ENCODE measurements around the gene CFAP45. TPM values are rescaled to one million over a fixed set of nuclear protein-coding genes. Genes with fewer than 3 reads are reported as not detected.

CFAP45 gene
- total and polyA plus RNA-seq, 9 donors = 0.18 to 0.54 (median 0.43) TPM

GRCh38 chr1:159929155-159930051, 29.4 kb upstream of the CFAP45 start:
- Histone ChIP-seq H3K4me3 (ENCODE audit: low read length) (no peak overlapping the region), H3K36me3 (ENCODE audit: control insufficient read depth, insufficient read depth, low read length) (no peaks in the 10 kb centered on the region), H3K4me1 (ENCODE audit: control insufficient read depth, insufficient read depth, low read length) (peaks cover 10% of the 10 kb centered on the region), H3K27ac (ENCODE audit: low read length) (no peak overlapping the region), H3K27me3 (ENCODE audit: control insufficient read depth, insufficient read depth, low read length) (peaks cover 2% of the 10 kb centered on the region), H3K9me3 (replicated peaks; ENCODE audit: control insufficient read depth, low read depth, low read length) (no peaks in the 10 kb centered on the region)
- WGBS (ENCODE audit: insufficient coverage) = 76% methylated on average over 37 of the region's 48 CpGs
- no peak for DNase-seq

- Histone ChIP-seq H3K27ac (ENCODE audit: low read length) (no peak overlapping the region), H3K4me3 (ENCODE audit: low read length) (no peak overlapping the region)
- WGBS (ENCODE audit: insufficient coverage) = 84% methylated on average over 17 of the region's 18 CpGs
Observed at GRCh38 chr1:159928491-159929050, 28.6 kb upstream of the CFAP45 start.

GRCh38 chr1:159927849-159928431, 28.0 kb upstream of the CFAP45 start:
- no peak overlapping the region for H3K27ac ChIP-seq (ENCODE audit: low read length)
- no peaks in the 10 kb centered on the region for H3K9me3 ChIP-seq (replicated peaks; ENCODE audit: control insufficient read depth, low read depth, low read length)
- H3K4me1 ChIP-seq (ENCODE audit: control insufficient read depth, insufficient read depth, low read length) = peaks cover 21% of the 10 kb centered on the region
- peak; percentile 49 for DNase-seq
- no peaks in the 10 kb centered on the region for H3K36me3 ChIP-seq (ENCODE audit: control insufficient read depth, insufficient read depth, low read length)
- no peak overlapping the region for H3K4me3 ChIP-seq (ENCODE audit: low read length)
- WGBS (ENCODE audit: insufficient coverage) = 53% methylated on average over 9 of the region's 13 CpGs
- no peaks in the 10 kb centered on the region for H3K27me3 ChIP-seq (ENCODE audit: control insufficient read depth, insufficient read depth, low read length)

More at GRCh38 chr1:159928491-159929050, 28.6 kb upstream of the CFAP45 start:
- H3K36me3 ChIP-seq (ENCODE audit: control insufficient read depth, insufficient read depth, low read length) = no peaks in the 10 kb centered on the region
- peaks cover 15% of the 10 kb centered on the region for H3K4me1 ChIP-seq (ENCODE audit: control insufficient read depth, insufficient read depth, low read length)
- H3K27me3 ChIP-seq (ENCODE audit: control insufficient read depth, insufficient read depth, low read length) = no peaks in the 10 kb centered on the region
- H3K9me3 ChIP-seq (replicated peaks; ENCODE audit: control insufficient read depth, low read depth, low read length) = no peaks in the 10 kb centered on the region
- DNase-seq = no peak

GRCh38 chr1:159927211-159927848, 27.4 kb upstream of the CFAP45 start:
- Histone ChIP-seq H3K27ac (ENCODE audit: low read length) (no peak overlapping the region), H3K4me1 (ENCODE audit: control insufficient read depth, insufficient read depth, low read length) (peaks cover 27% of the 10 kb centered on the region), H3K4me3 (ENCODE audit: low read length) (no peak overlapping the region), H3K27me3 (ENCODE audit: control insufficient read depth, insufficient read depth, low read length) (no peaks in the 10 kb centered on the region), H3K9me3 (replicated peaks; ENCODE audit: control insufficient read depth, low read depth, low read length) (no peaks in the 10 kb centered on the region), H3K36me3 (ENCODE audit: control insufficient read depth, insufficient read depth, low read length) (peaks cover 3% of the 10 kb centered on the region)
- no peak for DNase-seq
- WGBS (ENCODE audit: insufficient coverage) = 82% methylated on average over 15 of the region's 16 CpGs

GRCh38 chr1:159925719-159926078, 25.7 kb upstream of the CFAP45 start:
- peak overlapping the region; percentile 95 for H3K27ac ChIP-seq (ENCODE audit: low read length)
- peaks cover 10% of the 10 kb centered on the region for H3K36me3 ChIP-seq (ENCODE audit: control insufficient read depth, insufficient read depth, low read length)
- H3K4me1 ChIP-seq (ENCODE audit: control insufficient read depth, insufficient read depth, low read length) = peaks cover 43% of the 10 kb centered on the region
- DNase-seq = no peak
- WGBS (ENCODE audit: insufficient coverage) = 30% methylated on average over 2 of the region's 7 CpGs
- H3K4me3 ChIP-seq (ENCODE audit: low read length) = peak overlapping the region; percentile 97
- H3K9me3 ChIP-seq (replicated peaks; ENCODE audit: control insufficient read depth, low read depth, low read length) = no peaks in the 10 kb centered on the region
- H3K27me3 ChIP-seq (ENCODE audit: control insufficient read depth, insufficient read depth, low read length) = no peaks in the 10 kb centered on the region

- Histone ChIP-seq H3K4me1 (ENCODE audit: control insufficient read depth, insufficient read depth, low read length) (peaks cover 50% of the 10 kb centered on the region), H3K36me3 (ENCODE audit: control insufficient read depth, insufficient read depth, low read length) (peaks cover 16% of the 10 kb centered on the region), H3K9me3 (replicated peaks; ENCODE audit: control insufficient read depth, low read depth, low read length) (no peaks in the 10 kb centered on the region), H3K27me3 (ENCODE audit: control insufficient read depth, insufficient read depth, low read length) (no peaks in the 10 kb centered on the region), H3K27ac (ENCODE audit: low read length) (peak within 1 kb of the TSS; percentile 95), H3K4me3 (ENCODE audit: low read length) (peak within 1 kb of the TSS; percentile 97)
- under 1% methylated on average over 56 of the region's 58 CpGs for WGBS (ENCODE audit: insufficient coverage)
- peak; percentile 97 for DNase-seq
Observed at GRCh38 chr1:159924791-159925718, 25.1 kb upstream of the CFAP45 start, which contains the start of gene TAGLN2. Gene TAGLN2, minus strand, starts transcription at chr1:159925507. Its CDS starts 4,998 bp downstream, at chr1:159920509.

- peaks cover 58% of the 10 kb centered on the region for H3K4me1 ChIP-seq (ENCODE audit: control insufficient read depth, insufficient read depth, low read length)
- DNase-seq = peak; percentile 89
- H3K4me3 ChIP-seq (ENCODE audit: low read length) = peak overlapping the region; percentile 97
- WGBS (ENCODE audit: insufficient coverage) = 1% methylated on average over 31 of the region's 31 CpGs
- peaks cover 24% of the 10 kb centered on the region for H3K36me3 ChIP-seq (ENCODE audit: control insufficient read depth, insufficient read depth, low read length)
- H3K9me3 ChIP-seq (replicated peaks; ENCODE audit: control insufficient read depth, low read depth, low read length) = no peaks in the 10 kb centered on the region
- H3K27ac ChIP-seq (ENCODE audit: low read length) = peak overlapping the region; percentile 95
- H3K27me3 ChIP-seq (ENCODE audit: control insufficient read depth, insufficient read depth, low read length) = no peaks in the 10 kb centered on the region
Observed at GRCh38 chr1:159924025-159924790, 24.2 kb upstream of the CFAP45 start.

- peak overlapping the region; percentile 97 for H3K4me3 ChIP-seq (ENCODE audit: low read length)
- no peaks in the 10 kb centered on the region for H3K9me3 ChIP-seq (replicated peaks; ENCODE audit: control insufficient read depth, low read depth, low read length)
- peak overlapping the region; percentile 95 for H3K27ac ChIP-seq (ENCODE audit: low read length)
- no peaks in the 10 kb centered on the region for H3K27me3 ChIP-seq (ENCODE audit: control insufficient read depth, insufficient read depth, low read length)
- DNase-seq = peak; percentile 96
- 2% methylated on average over 14 of the region's 20 CpGs for WGBS (ENCODE audit: insufficient coverage)
- H3K36me3 ChIP-seq (ENCODE audit: control insufficient read depth, insufficient read depth, low read length) = peaks cover 32% of the 10 kb centered on the region
- H3K4me1 ChIP-seq (ENCODE audit: control insufficient read depth, insufficient read depth, low read length) = peaks cover 66% of the 10 kb centered on the region
Observed at GRCh38 chr1:159923203-159924024, 23.4 kb upstream of the CFAP45 start.
